Astrocyte (in vitro differentiated cells and primary cell): ENCODE data around the gene ARFGAP2.

ENCODE experiments used
- EZH2 ChIP-seq: IDR thresholded peaks from 2 replicates; pipeline ENCODE4 v1.6.1; 2012; ENCODE audit warnings: mild to moderate bottlenecking, low read length, inconsistent platforms; ENCODE audit not compliant: insufficient read depth
- TF ChIP-seq, protein P1 (sequence below): IDR thresholded peaks from 2 replicates; pipeline ENCODE4 v1.5.1; 2011; ENCODE audit warnings: low read depth, mild to moderate bottlenecking, inconsistent platforms, low read length, moderate library complexity; ENCODE audit not compliant: insufficient read depth

DNA sequence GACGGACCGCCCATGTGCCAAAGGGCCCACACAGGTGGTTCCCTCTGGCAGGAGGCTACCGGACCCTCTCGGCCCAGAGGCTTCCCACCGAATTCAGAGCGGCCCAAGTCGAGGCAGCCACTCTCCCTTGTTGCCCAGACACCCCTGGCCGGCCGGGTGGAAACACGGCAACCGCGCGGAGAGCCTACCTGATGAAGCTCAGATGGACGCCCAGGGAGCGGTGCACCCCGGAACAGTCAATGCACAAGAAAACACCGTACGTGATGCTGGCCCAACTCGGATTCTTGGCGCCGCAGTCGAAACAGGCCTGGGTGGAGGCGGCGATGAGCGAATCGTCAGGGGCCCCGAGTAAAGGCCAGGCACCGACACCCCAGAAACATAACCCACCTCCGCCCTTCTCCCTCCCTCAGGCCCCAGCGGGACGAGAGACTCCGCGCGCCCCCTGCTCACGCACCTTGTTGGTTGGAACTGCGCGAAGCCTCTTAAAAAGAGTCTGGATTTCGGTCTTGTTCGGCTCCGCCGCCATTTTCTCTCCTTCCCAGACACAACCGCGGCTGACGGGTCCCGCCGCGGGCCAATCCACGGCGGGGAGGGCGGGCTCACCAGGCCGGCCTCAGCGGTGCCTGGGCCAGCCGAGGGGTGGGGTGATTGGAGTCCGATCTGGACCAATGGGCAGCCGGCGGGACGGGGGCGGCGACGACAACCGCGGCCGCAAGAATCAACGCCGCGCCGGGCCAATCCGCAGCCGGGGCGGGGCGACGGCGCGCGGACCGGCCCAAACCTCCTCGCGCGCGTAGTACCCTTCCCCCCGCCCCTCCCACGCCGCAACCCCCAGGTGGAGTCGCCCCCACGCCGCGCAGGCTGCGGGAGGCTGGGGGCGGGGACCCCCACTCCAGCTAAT lies at the start of gene ARFGAP2:
- TF ChIP-seq, protein P1, sequence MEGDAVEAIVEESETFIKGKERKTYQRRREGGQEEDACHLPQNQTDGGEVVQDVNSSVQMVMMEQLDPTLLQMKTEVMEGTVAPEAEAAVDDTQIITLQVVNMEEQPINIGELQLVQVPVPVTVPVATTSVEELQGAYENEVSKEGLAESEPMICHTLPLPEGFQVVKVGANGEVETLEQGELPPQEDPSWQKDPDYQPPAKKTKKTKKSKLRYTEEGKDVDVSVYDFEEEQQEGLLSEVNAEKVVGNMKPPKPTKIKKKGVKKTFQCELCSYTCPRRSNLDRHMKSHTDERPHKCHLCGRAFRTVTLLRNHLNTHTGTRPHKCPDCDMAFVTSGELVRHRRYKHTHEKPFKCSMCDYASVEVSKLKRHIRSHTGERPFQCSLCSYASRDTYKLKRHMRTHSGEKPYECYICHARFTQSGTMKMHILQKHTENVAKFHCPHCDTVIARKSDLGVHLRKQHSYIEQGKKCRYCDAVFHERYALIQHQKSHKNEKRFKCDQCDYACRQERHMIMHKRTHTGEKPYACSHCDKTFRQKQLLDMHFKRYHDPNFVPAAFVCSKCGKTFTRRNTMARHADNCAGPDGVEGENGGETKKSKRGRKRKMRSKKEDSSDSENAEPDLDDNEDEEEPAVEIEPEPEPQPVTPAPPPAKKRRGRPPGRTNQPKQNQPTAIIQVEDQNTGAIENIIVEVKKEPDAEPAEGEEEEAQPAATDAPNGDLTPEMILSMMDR = no peak
- no peak for TF ChIP-seq EZH2
